Tibial nerve (tissue), 4 donors: ENCODE data around the gene NBL1. TPM values are rescaled to one million over a fixed set of nuclear protein-coding genes. Genes with fewer than 3 reads are reported as not detected.

Experiments used
- DNase-seq, 2 donors: peaks; one replicate each; pipeline ENCODE4 v3.0.0-alpha.2; 2019; ENCODE audit warnings: low spot score in 2 of 2
- H3K27ac ChIP-seq, 4 donors: fragments of 200-600 bp; sonication (generic) in 3 of 4; one replicate each; pipeline ENCODE4 v1.5.1; 2017 to 2019; ENCODE audit warnings: mild to moderate bottlenecking in 1 of 4
- H3K27me3 ChIP-seq, 2 donors: fragments of 200-600 bp; sonication (generic) in 1 of 2; one replicate each; pipeline versions ENCODE4 v1.5.1 to v1.6.0; 2017 to 2019
- H3K36me3 ChIP-seq, 3 donors: fragments of 200-600 bp; sonication (generic); one replicate each; pipeline ENCODE4 v1.5.1; 2018 to 2019
- H3K4me1 ChIP-seq, 4 donors: fragments of 200-600 bp; sonication (generic) in 3 of 4; one replicate each; pipeline ENCODE4 v1.5.1; 2017 to 2019
- H3K4me3 ChIP-seq, 4 donors: fragments of 200-600 bp; sonication (generic) in 3 of 4; one replicate each; pipeline ENCODE4 v1.5.1; 2017 to 2019; ENCODE audit warnings: mild to moderate bottlenecking in 1 of 4, moderate library complexity in 1 of 4
- H3K9me3 ChIP-seq, 4 donors: fragments of 200-600 bp; sonication (generic) in 3 of 4; one replicate each; pipeline ENCODE4 v1.5.1; 2017 to 2019
- CTCF ChIP-seq, 5 experiments: fragments of 200-600 bp in 3 of 5; fragments of 450-650 bp in 2 of 5; sonication (generic) in 3 of 5; IDR thresholded peaks; one replicate each; pipeline ENCODE4 v1.5.1; 2016 to 2019; ENCODE audit warnings: antibody characterized with exemption in 5 of 5, mild to moderate bottlenecking in 3 of 5, moderate library complexity in 2 of 5
- EP300 ChIP-seq, 2 donors: sonication (generic); formaldehyde crosslinking; IDR thresholded peaks; one replicate each; pipeline ENCODE4 v1.6.1; 2017; ENCODE audit warnings: antibody characterized with exemption in 2 of 2, mild to moderate bottlenecking in 1 of 2
- POLR2A ChIP-seq, 2 donors: fragments of 450-650 bp; IDR thresholded peaks; one replicate each; pipeline ENCODE4 v1.6.1; 2017; ENCODE audit warnings: antibody characterized with exemption in 2 of 2, mild to moderate bottlenecking in 2 of 2, moderate library complexity in 2 of 2
- WGBS, 2 donors: methylation state at CpG; one replicate each; pipeline ENCODE4 v1.1.5; 2018; 5-methylcytosine and 5-hydroxymethylcytosine counted together
- total RNA-seq, 4 donors: library from RNA; depleted of rRNA; stranded (reverse); fragments of >200 nt; gene quantifications; one replicate each; pipeline ENCODE4 v1.1.0, GENCODE V29; 2016

The NBL1 gene
- total RNA-seq, 4 donors from 2014 or later, result 71.9 to 157 (median 92.0) TPM

GRCh38 chr1:19654886-19655717 lies 11.0 kb downstream of the NBL1 start:
- Histone ChIP-seq H3K27ac (peak overlapping the region in 1 of 4 donors; percentile 19), H3K4me1 (peaks cover 0 to 44% (median 12%) of the 10 kb centered on the region in 4 donors), H3K9me3 (no peaks in the 10 kb centered on the region), H3K4me3 (no peak overlapping the region), H3K36me3 (peaks cover 0 to 32% (median 0%) of the 10 kb centered on the region in 3 donors), H3K27me3 (no peaks in the 10 kb centered on the region)
- DNase-seq, result no peak
- TF ChIP-seq EP300 (IDR thresholded peaks at IDR 0.05) (no peak), CTCF (IDR thresholded peaks at IDR 0.05) (no peak), POLR2A (IDR thresholded peaks at IDR 0.05) (no peak)
- 71 to 77% methylated on average over 10 to 15 of the region's 15 CpGs for WGBS, 2 donors

GRCh38 chr1:19655718-19656080 lies 11.6 kb downstream of the NBL1 start:
- Histone ChIP-seq H3K4me3 (no peak overlapping the region), H3K27me3 (no peaks in the 10 kb centered on the region), H3K36me3 (peaks cover 0 to 32% (median 0%) of the 10 kb centered on the region in 3 donors), H3K9me3 (no peaks in the 10 kb centered on the region), H3K27ac (no peak overlapping the region), H3K4me1 (peaks cover 0 to 39% (median 7%) of the 10 kb centered on the region in 4 donors)
- 83 to 89% methylated on average over 8 of the region's 8 CpGs for WGBS, 2 donors
- DNase-seq, result no peak
- no peak for TF ChIP-seq POLR2A (IDR thresholded peaks at IDR 0.05)
- TF ChIP-seq CTCF (IDR thresholded peaks at IDR 0.05), result no peak
- TF ChIP-seq EP300 (IDR thresholded peaks at IDR 0.05), result no peak

GRCh38 chr1:19656134-19656779 lies 12.1 kb downstream of the NBL1 start:
- H3K27me3 ChIP-seq, result no peaks in the 10 kb centered on the region
- no peak for DNase-seq
- no peak overlapping the region for H3K27ac ChIP-seq
- H3K9me3 ChIP-seq, result no peaks in the 10 kb centered on the region
- H3K36me3 ChIP-seq, result peaks cover 0 to 32% (median 0%) of the 10 kb centered on the region in 3 donors
- no peak overlapping the region for H3K4me3 ChIP-seq
- 90 to 93% methylated on average over 9 of the region's 9 CpGs for WGBS, 2 donors
- peaks cover 0 to 33% (median 2%) of the 10 kb centered on the region in 4 donors for H3K4me1 ChIP-seq
- TF ChIP-seq EP300 (IDR thresholded peaks at IDR 0.05), result no peak
- no peak for TF ChIP-seq POLR2A (IDR thresholded peaks at IDR 0.05)
- no peak for TF ChIP-seq CTCF (IDR thresholded peaks at IDR 0.05)

- 53 to 76% methylated on average over 5 to 15 of the region's 15 CpGs for WGBS, 2 donors
- H3K4me1 ChIP-seq, result peaks cover 0 to 28% (median 2%) of the 10 kb centered on the region in 4 donors
- peaks cover 0 to 32% (median 0%) of the 10 kb centered on the region in 3 donors for H3K36me3 ChIP-seq
- DNase-seq, result no peak
- H3K4me3 ChIP-seq, result no peak overlapping the region
- H3K9me3 ChIP-seq, result no peaks in the 10 kb centered on the region
- no peaks in the 10 kb centered on the region for H3K27me3 ChIP-seq
- TF ChIP-seq EP300 (IDR thresholded peaks at IDR 0.05), result no peak
- TF ChIP-seq POLR2A (IDR thresholded peaks at IDR 0.05), result no peak
- no peak for TF ChIP-seq CTCF (IDR thresholded peaks at IDR 0.05)
- H3K27ac ChIP-seq, result no peak overlapping the region
Measured at GRCh38 chr1:19656780-19657466, 12.8 kb downstream of the NBL1 start.
